Upper lobe of left lung (tissue), 6 donors: Measurements from ENCODE around the gene HOXA5. TPM values are rescaled to one million over a fixed set of nuclear protein-coding genes. Genes with fewer than 3 reads are reported as not detected.

Source experiments
- ATAC-seq, 2 donors: fragments of 200-7000 bp; cut with Tn5 transposase; one replicate each; pipeline ENCODE4 v1.9.1; 2022; ENCODE audit warnings: mild to moderate bottlenecking in 2 of 2, moderate library complexity in 2 of 2; ENCODE audit not compliant: low FRiP score in 2 of 2
- DNase-seq, 2 donors: peaks; one replicate each; pipeline ENCODE4 v3.0.0-alpha.2; 2019 to 2020
- H3K27ac ChIP-seq, 4 donors: fragments of 200-600 bp; sonication (generic); one replicate each; pipeline ENCODE4 v1.5.1; 2016 to 2019
- H3K27me3 ChIP-seq, 4 donors: fragments of 200-600 bp; sonication (generic); one replicate each; pipeline ENCODE4 v1.5.1; 2017 to 2019
- H3K36me3 ChIP-seq, 4 donors: fragments of 200-600 bp; sonication (generic); one replicate each; pipeline ENCODE4 v1.5.1; 2016 to 2019
- H3K4me1 ChIP-seq, 4 donors: fragments of 200-600 bp; sonication (generic); one replicate each; pipeline ENCODE4 v1.5.1; 2018 to 2019
- H3K4me3 ChIP-seq, 4 donors: fragments of 200-600 bp; sonication (generic); one replicate each; pipeline ENCODE4 v1.5.1; 2017 to 2019; ENCODE audit warnings: mild to moderate bottlenecking in 2 of 4, moderate library complexity in 1 of 4
- H3K9me3 ChIP-seq, 4 donors: fragments of 200-600 bp; sonication (generic); one replicate each; pipeline ENCODE4 v1.5.1; 2018 to 2019
- EP300 ChIP-seq, 4 donors: sonication (generic); formaldehyde crosslinking; IDR thresholded peaks; one replicate each; pipeline ENCODE4 v1.5.1; 2017; ENCODE audit warnings: antibody characterized with exemption in 4 of 4, control low read depth in 2 of 4
- POLR2A ChIP-seq, 4 donors: fragments of 450-650 bp; IDR thresholded peaks; one replicate each; pipeline ENCODE4 v1.5.1; 2016 to 2017; ENCODE audit warnings: antibody characterized with exemption in 4 of 4, mild to moderate bottlenecking in 2 of 4
- POLR2AphosphoS5 ChIP-seq, 2 donors: sonication (generic); formaldehyde crosslinking; IDR thresholded peaks; one replicate each; pipeline ENCODE4 v1.5.1; 2017; ENCODE audit warnings: antibody characterized with exemption in 2 of 2
- WGBS, 2 donors: methylation state at CpG; one replicate each; pipeline ENCODE4 v1.1.5; 2017 to 2018; 5-methylcytosine and 5-hydroxymethylcytosine counted together
- total RNA-seq, 6 donors: library from RNA; depleted of rRNA in 4 of 6; stranded (reverse); fragments of >200 nt in 4 of 6; gene quantifications; one replicate each; pipeline versions ENCODE4 v1.1.0 to v1.2.1, GENCODE V29; 2016 to 2021
- TF ChIP-seq, protein P1 (sequence below), 6 experiments: fragments of 450-650 bp in 4 of 6; fragments of 200-600 bp in 2 of 6; sonication (generic) in 2 of 6; IDR thresholded peaks; one replicate each; pipeline ENCODE4 v1.5.1; 2016 to 2019; ENCODE audit warnings: antibody characterized with exemption in 6 of 6
- donor health status: DM: no; HTN: no; CAD: no; lungs with moderate emphysema.
- donor health status: DM: no; HTN: yes; CAD: no; lungs with severe emphysema.

Gene HOXA5
- total RNA-seq, 6 donors from 2014 or later, result 7.8 to 79.9 (median 16.9) TPM

GRCh38 chr7:27169658-27170425, 26.4 kb upstream of the HOXA5 start:
- 7 to 8% methylated on average over 29 to 32 of the region's 46 CpGs for WGBS, 2 donors
- ATAC-seq (no peak), DNase-seq (peak in 1 of 2 donors; percentile 67)
- Histone ChIP-seq H3K4me3 (peak overlapping the region in 2 of 4 donors; percentile 0 to 29), H3K9me3 (peaks cover 0 to 10% (median 0%) of the 10 kb centered on the region in 4 donors), H3K4me1 (peaks cover 24 to 65% (median 53%) of the 10 kb centered on the region in 4 donors), H3K27me3 (peaks cover 4 to 97% (median 83%) of the 10 kb centered on the region in 4 donors), H3K36me3 (no peaks in the 10 kb centered on the region), H3K27ac (no peak overlapping the region)
- TF ChIP-seq EP300 (IDR thresholded peaks at IDR 0.05), result no peak
- no peak for TF ChIP-seq POLR2A (IDR thresholded peaks at IDR 0.05)
- no peak for TF ChIP-seq POLR2AphosphoS5 (IDR thresholded peaks at IDR 0.05)
- TF ChIP-seq, protein P1, sequence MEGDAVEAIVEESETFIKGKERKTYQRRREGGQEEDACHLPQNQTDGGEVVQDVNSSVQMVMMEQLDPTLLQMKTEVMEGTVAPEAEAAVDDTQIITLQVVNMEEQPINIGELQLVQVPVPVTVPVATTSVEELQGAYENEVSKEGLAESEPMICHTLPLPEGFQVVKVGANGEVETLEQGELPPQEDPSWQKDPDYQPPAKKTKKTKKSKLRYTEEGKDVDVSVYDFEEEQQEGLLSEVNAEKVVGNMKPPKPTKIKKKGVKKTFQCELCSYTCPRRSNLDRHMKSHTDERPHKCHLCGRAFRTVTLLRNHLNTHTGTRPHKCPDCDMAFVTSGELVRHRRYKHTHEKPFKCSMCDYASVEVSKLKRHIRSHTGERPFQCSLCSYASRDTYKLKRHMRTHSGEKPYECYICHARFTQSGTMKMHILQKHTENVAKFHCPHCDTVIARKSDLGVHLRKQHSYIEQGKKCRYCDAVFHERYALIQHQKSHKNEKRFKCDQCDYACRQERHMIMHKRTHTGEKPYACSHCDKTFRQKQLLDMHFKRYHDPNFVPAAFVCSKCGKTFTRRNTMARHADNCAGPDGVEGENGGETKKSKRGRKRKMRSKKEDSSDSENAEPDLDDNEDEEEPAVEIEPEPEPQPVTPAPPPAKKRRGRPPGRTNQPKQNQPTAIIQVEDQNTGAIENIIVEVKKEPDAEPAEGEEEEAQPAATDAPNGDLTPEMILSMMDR (IDR thresholded peaks at IDR 0.05), result no peak

DNA sequence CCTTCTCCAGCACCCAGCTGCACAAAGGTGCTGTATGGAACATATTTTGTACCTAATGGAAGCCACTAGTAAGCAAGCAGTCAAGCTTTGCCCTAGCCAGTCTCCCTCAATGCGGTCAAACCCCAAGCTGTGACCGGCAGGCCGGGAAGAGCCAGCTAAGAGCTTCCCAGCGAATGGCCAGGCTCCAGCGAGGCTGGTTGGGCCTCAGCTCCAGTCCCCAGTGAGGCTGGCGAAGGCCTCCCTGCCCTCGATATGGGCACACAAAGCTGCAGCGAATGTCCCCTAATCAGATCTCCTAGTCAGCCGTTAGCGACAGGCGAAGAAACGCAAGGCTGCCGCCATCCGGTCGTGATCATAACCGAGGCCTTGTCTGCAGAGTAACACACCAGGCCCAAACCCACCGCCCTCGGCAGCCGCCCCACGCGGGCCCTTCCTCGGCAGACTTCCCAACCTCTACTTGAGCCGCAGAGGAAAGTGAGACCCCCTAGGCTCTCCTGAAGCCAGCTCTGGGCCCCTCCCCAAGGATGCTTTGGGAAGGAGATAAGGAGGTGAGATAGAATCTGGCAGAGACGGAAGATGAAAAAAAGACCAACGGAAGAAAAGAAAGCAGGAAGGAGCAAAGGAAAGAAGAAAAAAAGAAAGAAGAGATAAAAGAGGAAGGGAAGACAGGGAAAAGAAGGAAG, 24.9 kb upstream of the HOXA5 start:
- Histone ChIP-seq H3K9me3 (peaks cover 0 to 6% (median 0%) of the 10 kb centered on the region in 4 donors), H3K27me3 (peaks cover 4 to 94% (median 74%) of the 10 kb centered on the region in 4 donors), H3K4me3 (no peak overlapping the region), H3K27ac (no peak overlapping the region), H3K4me1 (peaks cover 13 to 61% (median 50%) of the 10 kb centered on the region in 4 donors), H3K36me3 (no peaks in the 10 kb centered on the region)
- ATAC-seq, result no peak
- DNase-seq, result peak in 1 of 2 donors; percentile 69
- TF ChIP-seq, protein P1 (IDR thresholded peaks at IDR 0.05), result no peak
- no peak for TF ChIP-seq POLR2A (IDR thresholded peaks at IDR 0.05)
- TF ChIP-seq POLR2AphosphoS5 (IDR thresholded peaks at IDR 0.05), result no peak
- TF ChIP-seq EP300 (IDR thresholded peaks at IDR 0.05), result no peak
- 28 to 29% methylated on average over 14 to 21 of the region's 25 CpGs for WGBS, 2 donors

GRCh38 chr7:27167916-27168264, 24.4 kb upstream of the HOXA5 start:
- TF ChIP-seq, protein P1 (IDR thresholded peaks at IDR 0.05), result no peak
- TF ChIP-seq POLR2A (IDR thresholded peaks at IDR 0.05) (no peak), POLR2AphosphoS5 (IDR thresholded peaks at IDR 0.05) (no peak), EP300 (IDR thresholded peaks at IDR 0.05) (no peak)
- no peak for ATAC-seq
- Histone ChIP-seq H3K4me3 (no peak overlapping the region), H3K36me3 (no peaks in the 10 kb centered on the region), H3K9me3 (peaks cover 0 to 5% (median 0%) of the 10 kb centered on the region in 4 donors), H3K27ac (no peak overlapping the region), H3K4me1 (peaks cover 8 to 56% (median 45%) of the 10 kb centered on the region in 4 donors), H3K27me3 (peaks cover 4 to 89% (median 69%) of the 10 kb centered on the region in 4 donors)
- 22 to 39% methylated on average over 4 of the region's 4 CpGs for WGBS, 2 donors
- DNase-seq, result no peak

GRCh38 chr7:27166531-27167505, 23.3 kb upstream of the HOXA5 start:
- Histone ChIP-seq H3K4me3 (peak overlapping the region in 2 of 4 donors; percentile 48 to 49), H3K9me3 (peaks cover 0 to 5% (median 0%) of the 10 kb centered on the region in 4 donors), H3K4me1 (peaks cover 6 to 50% (median 38%) of the 10 kb centered on the region in 4 donors), H3K27me3 (peaks cover 2 to 80% (median 60%) of the 10 kb centered on the region in 4 donors), H3K27ac (no peak overlapping the region), H3K36me3 (no peaks in the 10 kb centered on the region)
- TF ChIP-seq POLR2AphosphoS5 (IDR thresholded peaks at IDR 0.05) (no peak), POLR2A (IDR thresholded peaks at IDR 0.05) (no peak), EP300 (IDR thresholded peaks at IDR 0.05) (no peak)
- TF ChIP-seq, protein P1 (IDR thresholded peaks at IDR 0.05), result no peak
- peak in 1 of 2 donors; percentile 56 for DNase-seq
- ATAC-seq, result no peak
- WGBS, 2 donors, result 11 to 31% methylated on average over 31 to 50 of the region's 50 CpGs
